GM18498 (cell line): Measurements from ENCODE around the gene ACOX3.
"Not testable (repeated sequence)": the region's sequence is repeated elsewhere in the genome, so short reads cannot be mapped to it uniquely, and the experiment has no call there.

Experiments used
- ATAC-seq: cut with Tn5 transposase; IDR thresholded peaks from one replicate; pipeline ENCODE4 v1.9.1; 2021; ENCODE audit warnings: mild to moderate bottlenecking, moderate library complexity; ENCODE audit not compliant: unreplicated experiment

ACOX3 gene

DNA sequence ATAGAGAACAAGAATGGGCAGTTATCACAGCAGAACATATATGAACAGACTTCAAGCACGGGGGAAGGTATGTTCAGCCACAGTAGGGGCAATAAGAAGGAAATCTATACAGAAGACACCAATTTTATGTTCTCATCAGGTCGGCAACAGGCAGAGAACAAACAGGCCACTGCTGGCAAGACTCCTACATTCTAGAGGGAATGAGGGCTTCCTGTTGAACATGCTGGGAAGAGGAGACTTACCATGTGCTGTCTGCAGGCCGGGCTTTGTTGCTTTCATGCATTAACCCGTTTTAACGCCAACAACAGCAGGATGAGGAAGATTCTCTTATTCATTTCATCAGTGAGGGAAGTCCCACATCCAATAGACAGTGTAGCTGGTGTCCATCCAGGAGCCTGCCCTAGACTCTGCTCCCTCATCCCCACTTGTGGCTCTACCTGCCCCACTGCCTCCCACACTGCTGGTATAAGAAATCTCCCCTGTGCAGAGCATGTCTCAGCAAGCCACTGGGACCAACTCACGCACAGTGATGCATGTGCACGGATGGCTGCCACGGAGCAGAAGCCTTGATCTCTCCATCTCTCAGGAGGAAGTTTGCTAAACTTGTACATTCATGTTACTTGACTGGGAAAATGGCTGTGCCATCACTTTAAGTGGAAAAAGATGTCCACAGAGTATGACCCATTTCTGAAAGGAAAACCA is 84.5 kb downstream of the ACOX3 start:
- no peak for ATAC-seq

DNA sequence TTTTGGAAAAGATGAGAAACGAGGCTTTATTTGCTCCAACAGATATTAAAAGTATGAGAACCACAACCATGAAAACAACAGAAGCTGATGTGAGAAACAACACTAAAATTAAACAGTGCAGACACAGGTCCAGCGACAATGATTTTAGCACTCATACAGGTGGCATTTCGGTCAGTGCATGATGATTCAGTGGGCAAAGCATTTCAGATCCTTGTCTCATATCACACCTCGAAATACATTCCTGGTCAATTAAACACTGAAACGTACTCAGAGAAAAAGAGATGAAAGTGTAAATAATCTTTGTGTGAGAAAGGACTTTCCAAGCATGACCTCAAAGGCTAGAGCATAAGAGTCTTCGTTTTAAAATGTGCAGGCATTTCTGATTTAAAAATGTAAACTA is 85.2 kb downstream of the ACOX3 start:
- no peak for ATAC-seq

DNA sequence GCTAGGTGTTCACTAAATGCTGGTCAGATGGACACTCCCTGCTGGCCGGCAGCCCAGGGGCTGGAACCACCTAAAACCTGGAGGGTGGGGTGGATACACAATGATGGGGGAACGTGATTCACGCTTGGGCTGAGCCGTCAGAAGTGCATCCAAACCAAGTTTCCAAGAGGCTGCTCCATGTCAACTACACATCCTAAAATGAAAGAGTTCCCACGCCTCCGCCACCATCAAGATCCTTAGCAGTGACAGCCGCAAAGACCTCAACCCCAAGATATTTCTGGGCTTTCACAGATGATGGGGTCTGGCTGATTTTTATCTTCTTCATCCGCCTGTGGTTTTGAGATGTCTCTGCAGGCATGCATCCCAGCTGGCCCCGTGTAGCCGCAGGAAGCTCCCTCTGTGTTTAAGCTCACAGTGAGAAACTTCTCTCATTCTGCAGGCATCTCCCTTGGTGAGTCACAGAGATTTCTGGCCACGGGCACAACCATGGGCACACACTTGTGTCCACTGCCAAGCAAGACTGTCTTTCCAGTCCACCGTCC is 86.5 kb downstream of the ACOX3 start:
- ATAC-seq: no peak

DNA sequence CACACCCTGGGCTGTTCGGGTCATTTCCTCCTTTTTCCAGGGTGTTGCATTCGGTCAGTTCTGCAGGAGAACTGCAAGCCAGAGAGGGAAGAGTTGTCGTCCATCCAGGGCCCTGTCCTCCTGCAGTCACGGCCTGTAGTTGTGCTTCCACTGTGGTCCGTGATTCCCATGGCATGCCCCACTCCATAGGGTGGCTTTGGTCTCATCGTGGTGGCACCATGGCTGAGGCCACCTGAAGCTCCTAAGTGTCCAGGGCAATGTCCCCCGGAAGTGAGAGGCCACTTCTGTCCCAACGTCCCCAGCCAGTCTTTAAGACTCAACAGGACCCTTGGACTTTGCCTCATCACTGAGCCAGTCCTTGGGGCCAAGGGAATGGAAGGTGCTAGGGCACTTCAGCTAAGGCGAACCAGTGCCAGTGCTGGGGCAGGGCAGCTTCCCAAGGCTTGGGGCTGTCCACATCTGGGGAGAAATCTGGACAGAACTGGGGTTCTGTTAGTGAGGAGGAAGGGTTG is 87.3 kb downstream of the ACOX3 start:
- ATAC-seq: no peak

DNA sequence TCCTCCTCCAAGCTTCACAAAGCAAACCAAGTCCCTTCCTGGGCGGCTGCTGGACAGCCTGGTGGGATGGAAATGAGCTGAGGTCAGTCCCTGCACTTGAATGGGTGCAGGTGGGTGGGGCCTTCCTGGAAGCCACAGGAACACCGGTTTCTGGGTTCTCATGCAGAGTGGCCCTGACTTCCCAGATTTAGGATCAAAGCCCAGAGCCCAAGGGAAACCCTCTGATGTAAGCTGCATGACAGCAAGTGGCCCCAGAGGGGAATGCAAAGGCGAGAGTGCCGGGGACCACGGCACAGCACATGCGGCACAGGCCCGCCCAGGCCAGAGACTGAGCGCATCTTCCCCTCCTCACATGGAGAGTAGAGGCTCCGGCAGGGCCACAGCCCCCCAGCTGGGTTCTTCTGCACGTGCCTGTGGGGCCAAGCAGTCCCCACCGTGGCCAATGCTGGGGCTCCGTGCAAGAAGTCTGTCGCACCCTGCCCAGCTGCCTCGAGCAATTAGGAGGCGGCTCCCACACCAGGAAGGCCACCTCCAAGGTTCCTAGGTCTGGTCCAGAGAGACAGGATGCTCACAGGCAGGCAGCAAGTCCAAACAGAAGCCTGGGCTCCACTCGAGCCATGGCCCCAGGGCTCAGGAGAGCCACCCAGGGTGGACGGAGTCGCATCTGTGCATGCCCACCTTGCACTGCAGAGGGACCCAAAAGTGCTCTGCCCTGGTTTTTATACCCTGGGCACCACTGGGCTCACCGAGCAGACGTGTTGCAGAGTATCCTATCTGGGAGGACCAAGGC is 88.0 kb downstream of the ACOX3 start:
- ATAC-seq: no peak

DNA sequence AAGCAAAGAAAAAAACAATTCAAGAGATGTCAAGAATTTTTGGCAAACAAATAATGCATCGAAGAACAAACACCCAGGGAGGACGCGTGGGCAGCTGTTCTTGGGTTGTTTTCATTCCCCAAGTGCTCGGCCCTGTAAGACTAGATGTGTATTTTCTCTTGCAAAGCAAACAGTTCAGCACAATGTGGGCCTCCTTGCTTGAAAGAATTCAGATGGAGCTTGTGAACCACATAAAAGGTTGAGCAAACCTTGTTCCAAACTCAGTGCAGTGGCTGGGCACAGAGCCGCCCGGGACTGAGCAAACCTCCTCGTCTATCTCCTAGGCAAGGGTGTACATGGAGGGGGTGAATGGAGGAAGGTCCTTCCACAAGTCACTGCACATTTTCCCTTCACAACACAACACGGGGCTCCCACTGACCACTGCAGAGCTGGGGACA is 88.6 kb downstream of the ACOX3 start:
- no peak for ATAC-seq

DNA sequence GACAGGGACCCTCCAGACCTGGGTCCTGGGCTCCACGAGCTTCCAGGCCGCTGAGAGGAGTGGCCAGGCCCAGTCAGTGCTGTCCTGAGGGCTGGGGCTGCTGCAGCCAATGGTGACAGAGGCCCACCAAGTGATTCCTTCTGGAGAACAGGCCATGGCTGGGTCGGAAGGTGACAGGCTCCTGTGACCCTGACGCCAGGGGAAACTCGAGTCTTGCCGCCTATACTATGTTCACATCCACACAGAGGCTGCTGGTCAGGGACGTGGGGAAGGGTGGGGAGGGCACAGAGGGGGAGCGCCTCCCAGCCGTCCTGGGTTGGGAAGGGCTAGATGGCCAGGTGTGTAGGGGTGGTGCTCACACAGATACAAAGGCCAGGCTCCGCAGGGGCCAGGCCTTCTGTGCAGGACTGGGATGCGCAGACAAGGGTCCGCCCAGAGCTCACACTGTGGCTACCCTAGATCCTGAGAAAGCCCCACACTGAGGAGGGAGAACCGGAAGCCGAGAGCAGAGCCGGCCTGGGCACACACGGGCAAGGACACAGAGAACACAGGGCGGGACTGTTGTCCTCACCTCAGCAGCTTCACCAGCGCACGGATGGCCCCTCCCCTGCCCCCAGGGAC is 89.6 kb downstream of the ACOX3 start:
- ATAC-seq: no peak

DNA sequence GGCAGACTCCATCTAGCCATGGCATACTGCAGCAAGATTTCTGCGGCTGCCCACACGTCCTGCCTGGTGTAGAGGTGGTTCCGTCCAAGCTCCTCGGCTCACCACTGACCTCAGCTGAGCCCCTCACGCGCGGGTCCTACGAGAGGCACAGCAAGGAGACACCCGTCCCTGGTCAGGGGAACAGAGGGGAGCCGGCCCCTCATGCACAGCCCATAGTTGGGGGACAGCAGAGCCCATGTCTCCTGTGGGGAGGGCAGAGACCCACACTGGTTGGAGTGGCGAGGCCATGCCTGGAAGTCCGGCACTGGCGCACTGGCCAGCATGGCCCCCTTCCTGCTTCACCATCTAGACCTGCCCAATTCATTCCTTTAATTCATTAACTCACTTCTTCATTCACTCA is 90.2 kb downstream of the ACOX3 start:
- ATAC-seq: no peak

DNA sequence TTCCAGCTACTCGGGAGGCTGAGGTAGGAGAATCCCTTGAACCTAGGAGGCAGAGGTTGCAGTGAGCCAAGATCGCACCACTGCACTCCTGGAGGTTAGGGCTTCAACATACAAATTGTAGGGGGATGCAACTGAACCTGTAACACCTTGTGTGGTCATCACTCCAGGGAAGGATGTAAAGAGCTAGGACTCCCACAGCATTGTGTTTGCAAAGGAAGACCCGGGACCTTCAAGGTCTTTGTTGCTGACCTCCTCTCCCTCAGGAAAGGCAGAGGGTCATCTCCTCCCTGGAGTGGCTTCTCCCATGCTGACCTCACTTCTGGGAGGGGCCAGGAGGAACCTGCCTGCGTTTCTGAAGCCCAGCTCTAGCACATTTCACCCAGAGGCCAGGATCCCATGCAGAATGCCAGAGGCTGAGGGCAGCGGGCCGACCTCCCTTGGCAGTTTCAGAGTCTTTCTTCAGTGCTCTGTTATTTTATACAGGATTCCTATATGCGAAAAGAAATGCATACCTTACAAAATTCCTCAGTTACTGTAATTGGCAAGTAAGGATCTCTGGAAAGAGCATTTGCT is 90.8 kb downstream of the ACOX3 start:
- no peak for ATAC-seq

DNA sequence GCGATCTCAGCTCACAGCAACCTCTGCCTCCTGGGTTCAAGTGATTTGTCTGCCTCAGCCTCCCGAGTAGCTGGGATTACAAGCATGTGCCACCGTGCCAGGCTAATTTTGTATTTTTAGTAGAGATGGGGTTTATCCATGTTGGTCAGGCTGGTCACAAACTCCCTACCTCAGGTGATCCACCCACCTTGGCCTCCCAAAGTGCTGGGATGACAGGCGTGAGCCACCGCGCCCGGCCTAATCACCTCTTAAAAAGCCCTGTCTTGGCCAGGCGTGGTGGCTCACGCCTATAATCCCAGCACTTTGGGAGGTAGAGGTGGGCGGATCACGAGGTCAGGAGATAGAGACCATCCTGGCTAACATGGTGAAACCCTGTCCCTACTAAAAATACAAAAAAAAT is 91.3 kb downstream of the ACOX3 start:
- ATAC-seq: not testable (repeated sequence)

DNA sequence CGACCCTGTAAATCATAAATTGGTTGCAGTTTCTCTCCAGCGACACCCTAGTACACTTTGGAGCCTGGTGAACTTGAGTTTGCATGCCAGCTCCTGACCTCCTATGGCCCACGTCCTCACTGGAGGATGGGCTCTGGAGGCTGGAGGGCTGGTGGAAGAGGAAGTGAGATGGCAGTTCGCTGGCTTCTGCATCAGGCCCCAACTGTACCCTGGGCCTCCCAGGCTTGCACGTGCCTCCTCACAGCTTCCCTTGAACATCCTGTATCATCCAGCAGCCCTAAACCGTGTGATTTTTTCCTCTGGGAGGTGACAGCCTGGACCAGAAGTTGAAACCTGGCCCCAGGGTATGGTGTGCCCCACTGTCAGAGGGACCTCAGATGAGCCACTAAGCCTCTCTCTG is 92.5 kb downstream of the ACOX3 start:
- no peak for ATAC-seq

DNA sequence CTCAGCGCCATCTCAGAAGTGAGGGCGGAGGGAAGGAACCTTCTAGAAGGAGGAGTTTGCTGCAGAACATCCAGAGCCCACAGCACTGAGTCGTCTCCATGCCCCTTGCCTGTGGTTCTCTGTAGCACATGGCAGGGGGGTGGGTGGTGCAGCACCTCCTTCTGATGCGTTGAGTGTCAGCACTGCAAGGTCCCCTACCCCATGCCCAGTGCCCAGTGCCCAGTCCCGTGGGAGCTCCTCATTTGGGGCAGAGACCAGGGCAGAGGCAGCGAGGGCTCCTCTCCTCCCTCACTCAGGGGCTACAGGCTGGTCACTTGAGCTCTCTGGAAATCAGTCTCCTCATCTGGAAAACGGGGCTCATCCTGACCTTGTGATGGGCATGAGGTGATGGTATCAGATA is 92.9 kb downstream of the ACOX3 start:
- no peak for ATAC-seq

DNA sequence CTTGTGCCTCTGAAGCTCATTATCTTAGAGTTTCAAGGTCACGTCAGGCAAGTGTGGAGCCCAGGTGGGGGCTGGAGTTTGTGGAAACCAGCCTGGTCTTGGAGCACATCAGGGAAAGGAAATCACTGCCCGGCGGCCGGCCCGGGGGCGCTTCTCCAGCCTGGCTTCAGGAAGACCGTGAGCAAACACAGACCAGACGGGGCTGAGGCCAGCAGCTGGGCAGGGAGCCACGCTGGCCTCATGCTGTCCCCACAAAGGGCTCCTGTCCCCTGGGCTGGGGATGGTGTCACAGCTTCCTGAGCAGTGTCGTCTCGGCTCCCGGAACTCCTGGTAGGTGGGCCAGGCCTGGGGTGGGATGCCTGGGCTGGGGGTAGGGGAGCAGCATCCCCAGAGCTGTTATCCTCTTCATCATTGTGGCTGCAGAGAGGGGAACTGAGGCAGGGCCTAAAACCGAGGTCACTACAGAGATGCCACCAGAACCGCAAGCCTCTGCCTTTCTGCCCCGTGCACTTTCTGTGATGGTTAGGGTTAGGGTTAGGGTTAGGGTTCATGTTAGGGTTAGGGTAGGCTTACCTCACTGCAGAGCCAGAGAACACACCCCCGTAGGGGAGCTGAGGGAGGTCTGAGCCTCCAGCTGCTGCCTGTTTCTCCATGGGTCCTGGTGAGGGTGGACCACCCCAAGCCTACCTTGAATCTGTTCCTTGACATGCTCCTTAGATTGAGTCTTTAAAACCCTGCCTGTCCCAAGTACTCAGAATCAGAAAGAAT is 93.5 kb downstream of the ACOX3 start:
- no peak for ATAC-seq

DNA sequence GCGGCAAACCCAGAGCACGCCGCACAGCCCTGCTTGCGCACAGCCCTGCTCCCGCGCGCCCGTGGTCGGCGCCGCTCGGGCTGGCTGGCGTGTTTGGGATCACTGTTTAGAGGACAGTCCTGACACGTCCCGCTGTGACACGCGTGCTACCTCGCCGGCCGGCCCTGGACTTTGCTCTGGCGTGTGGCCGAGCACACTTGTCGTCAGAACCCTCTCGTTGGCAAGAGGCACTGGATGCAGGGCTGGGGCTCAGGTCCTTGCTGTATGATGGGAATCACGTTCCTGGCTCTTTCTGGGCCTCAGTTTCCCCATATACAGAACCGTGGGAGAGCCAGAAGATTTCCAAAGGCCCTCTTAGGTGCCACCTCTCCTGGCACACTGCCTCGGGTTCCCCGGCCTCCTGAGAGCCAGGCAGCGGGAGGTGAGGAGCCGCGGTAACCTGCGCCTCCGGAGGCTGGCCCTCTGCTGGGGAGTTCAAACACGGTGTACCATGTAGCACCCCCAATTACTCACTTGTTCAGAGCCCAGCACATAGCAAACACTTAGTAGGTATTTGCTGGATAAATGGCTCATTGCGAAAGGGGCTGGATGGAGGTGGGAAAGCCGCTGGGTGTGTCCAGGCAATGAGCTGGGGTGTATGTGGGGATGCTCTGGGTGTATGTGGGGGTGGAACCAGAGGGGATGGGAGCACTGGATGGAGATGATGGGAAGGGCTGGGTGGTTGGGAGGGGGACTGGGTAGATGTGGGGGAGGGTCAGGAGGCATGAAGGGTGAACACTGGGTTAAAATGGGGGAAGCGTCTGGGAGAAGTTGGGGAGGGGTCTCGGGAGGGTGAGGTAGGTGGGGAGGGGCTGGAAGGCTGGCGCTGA is 94.3 kb downstream of the ACOX3 start:
- ATAC-seq: no peak

DNA sequence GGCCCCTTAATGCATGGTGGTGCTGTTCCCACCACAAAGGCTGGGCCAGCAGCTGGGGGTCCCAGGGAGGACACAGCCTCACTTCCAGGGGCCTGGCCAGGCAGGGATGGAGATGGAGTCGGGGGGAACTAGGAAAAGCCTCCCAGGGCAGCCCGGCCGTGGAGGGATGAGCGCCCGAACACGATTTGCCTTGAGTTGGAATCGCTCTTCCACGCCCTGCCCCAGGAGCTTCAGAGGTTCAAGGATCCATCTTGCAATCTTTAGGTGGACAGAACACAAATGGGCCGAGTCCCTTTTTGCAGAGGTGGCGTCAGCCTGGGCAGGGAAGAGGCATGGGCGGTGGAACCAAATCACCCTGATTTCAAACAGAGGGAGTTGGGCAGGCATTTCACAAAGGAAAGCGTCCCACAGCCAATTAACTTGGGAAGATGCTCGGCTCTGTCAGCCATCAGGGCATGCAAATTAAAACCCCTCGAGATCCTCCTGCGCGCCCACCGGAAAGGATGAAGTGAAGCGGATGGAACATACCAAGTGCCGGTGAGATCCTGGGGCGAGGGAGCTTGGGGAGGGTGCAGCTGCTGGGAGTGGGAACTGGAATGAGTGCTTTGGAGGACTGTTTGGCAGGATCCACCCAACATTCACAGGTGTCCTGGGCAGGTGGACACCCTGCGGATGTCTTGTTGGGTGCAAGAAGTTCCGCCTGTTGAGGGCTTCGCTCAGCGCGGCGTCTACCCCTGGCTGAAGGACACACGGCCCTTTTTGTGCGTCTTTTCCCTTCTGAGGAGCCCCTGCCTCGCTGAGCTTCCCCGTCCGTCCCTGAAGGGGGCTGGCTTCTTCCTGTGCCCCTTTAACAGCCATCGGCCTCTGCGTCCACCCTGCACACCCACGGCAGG is 95.2 kb downstream of the ACOX3 start:
- ATAC-seq: no peak

DNA sequence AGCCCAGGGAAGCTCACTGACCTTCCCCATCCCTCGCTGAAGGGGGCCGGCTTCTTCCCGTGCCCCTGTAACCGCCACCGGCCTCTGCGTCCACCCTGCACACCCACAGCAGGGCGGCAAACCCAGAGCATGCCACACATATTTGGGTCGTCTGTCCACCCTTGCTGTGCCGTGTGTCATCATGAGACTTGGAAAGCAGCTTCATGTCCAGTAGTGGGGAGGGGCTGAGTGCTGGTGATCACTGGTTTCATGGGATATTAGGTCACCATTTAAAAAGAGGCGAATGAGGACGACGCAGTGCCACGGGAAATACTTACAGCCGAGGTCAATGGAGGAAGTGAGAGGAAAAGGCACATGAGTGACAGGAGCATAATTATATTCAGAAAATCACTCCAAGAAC is 96.1 kb downstream of the ACOX3 start:
- no peak for ATAC-seq

DNA sequence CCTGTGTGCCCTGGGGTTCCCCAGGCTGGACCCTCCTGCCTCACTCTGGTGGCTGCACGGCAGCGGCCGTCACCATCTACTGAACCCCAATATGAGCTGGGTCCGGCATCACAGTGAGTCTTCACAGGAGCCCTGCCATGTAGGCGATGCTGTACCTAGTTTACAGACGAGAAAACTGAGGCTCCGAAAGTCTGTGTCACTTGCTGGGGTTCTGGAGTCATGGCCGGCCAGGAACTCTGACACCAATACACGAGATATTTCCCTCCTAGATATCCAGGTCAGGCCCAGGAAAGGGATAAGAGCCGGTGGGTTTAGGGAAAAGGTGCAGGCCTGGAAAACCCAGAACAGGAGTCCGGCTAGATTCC is 96.6 kb downstream of the ACOX3 start:
- ATAC-seq: no peak

DNA sequence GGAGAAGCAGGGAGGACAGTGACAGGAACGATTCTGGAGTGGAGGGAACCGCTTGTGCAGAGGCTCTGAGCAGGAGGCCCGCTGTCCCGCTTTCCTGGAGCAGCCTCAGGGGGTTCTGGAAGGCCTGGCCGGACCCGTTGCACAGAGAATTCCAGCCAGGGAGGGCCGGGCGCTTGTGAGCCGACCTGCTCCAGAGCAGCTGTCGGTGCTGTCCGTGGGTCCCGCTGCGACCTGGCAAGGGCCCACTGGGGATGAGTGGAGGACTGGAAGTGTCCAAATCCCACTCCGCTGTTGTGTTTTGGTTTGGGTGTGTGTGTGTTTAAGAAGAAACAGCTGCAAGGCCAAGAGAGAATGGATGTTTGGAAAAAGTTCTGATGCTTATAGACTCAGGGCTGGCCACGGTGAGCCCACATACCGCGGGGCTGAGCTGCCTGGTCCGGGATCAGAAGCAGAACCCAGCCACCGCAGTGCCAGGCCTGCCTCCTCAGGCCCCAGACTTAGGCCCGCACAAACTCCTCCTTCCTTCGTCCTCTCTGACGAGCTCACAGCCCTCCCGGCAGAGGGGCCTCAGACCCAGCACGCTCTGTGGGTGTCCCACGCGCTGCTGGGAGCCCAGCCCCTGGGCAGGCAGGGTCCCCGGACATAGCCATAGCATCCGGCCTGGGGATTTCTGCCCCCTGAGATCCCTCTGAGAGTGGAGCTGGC is 97.1 kb downstream of the ACOX3 start:
- no peak for ATAC-seq
